ENCODE measurements around the gene VRTN. TPM values are rescaled to one million over a fixed set of nuclear protein-coding genes. Genes with fewer than 3 reads are reported as not detected.

VRTN gene
- total and polyA plus RNA-seq, 2 donors (not counting 1 experiment from before 2014, with no cell fraction given): not detected

DNA sequence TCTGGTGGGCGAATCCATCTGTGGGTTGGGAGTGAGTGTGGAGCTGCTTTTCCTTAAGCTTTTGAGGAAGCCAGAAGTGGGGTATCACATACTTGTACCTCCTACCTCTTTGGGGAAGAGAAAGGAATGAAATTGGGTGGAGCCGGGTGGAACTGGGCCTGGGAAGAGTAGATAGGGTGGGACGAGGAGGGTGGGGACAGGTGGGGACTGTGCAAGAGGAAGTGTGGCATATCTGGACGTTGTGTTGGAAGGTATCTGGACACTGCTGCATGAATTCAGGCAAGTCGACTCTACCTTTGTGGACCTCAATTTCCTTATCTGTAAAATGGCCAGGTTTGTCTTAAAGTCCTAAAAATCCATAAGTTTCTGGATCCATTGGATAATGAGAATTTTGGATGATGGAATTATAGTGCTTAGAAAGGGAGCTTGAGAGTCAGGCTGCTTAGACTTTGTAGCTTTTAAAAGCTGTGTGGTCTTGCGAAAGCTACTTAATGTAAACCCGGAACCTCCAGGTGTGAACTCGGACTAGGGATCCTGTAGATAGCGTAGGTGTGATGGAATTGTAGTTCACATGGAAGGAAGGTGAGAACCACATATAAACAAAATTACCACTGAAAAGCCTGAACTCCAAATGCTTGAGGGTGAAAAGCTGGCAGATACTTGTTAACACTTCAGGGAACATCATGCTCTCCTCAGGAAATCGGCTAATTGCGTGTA is 2.1 kb downstream of the VRTN start:
- Histone ChIP-seq H2AFZ (ENCODE audit: low read length) (no peak overlapping the region), H4K20me1 (ENCODE audit: control insufficient read depth, extremely low read depth, insufficient read depth, low read length) (no peaks in the 10 kb centered on the region), H3K36me3 (ENCODE audit: control insufficient read depth, insufficient read depth, low read length) (no peaks in the 10 kb centered on the region), H3K79me2 (ENCODE audit: control insufficient read depth, insufficient read depth, low read length) (no peaks in the 10 kb centered on the region), H3K27ac (ENCODE audit: insufficient read depth, low read length) (no peak overlapping the region), H3K4me1 (ENCODE audit: control insufficient read depth, extremely low read depth, insufficient read depth, low read length) (no peaks in the 10 kb centered on the region), H3K9ac (ENCODE audit: insufficient read depth, low read length) (no peak overlapping the region), H3K4me2 (ENCODE audit: extremely low read depth, insufficient read depth, low read length) (no peak overlapping the region), H3K4me3 (replicated peaks in 1 of 4; ENCODE audit: control extremely low read depth in 1 of 4, insufficient read depth in 1 of 4, low read depth in 3 of 4, low read length in 4 of 4) (no peak overlapping the region), H3K27me3 (ENCODE audit: control insufficient read depth, insufficient read depth, low read length) (peaks cover 19% of the 10 kb centered on the region), H3K9me3 (ENCODE audit: control insufficient read depth, insufficient read depth, low read depth, low read length) (no peaks in the 10 kb centered on the region)
- no peak for TF ChIP-seq EZH2 (IDR thresholded peaks at IDR 0.05; ENCODE audit: low read length, missing control alignments)
- TF ChIP-seq, protein P1, sequence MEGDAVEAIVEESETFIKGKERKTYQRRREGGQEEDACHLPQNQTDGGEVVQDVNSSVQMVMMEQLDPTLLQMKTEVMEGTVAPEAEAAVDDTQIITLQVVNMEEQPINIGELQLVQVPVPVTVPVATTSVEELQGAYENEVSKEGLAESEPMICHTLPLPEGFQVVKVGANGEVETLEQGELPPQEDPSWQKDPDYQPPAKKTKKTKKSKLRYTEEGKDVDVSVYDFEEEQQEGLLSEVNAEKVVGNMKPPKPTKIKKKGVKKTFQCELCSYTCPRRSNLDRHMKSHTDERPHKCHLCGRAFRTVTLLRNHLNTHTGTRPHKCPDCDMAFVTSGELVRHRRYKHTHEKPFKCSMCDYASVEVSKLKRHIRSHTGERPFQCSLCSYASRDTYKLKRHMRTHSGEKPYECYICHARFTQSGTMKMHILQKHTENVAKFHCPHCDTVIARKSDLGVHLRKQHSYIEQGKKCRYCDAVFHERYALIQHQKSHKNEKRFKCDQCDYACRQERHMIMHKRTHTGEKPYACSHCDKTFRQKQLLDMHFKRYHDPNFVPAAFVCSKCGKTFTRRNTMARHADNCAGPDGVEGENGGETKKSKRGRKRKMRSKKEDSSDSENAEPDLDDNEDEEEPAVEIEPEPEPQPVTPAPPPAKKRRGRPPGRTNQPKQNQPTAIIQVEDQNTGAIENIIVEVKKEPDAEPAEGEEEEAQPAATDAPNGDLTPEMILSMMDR (conservative IDR thresholded peaks at IDR 0.05 in 1 of 2, IDR thresholded peaks at IDR 0.05 in 1 of 2; ENCODE audit: low read depth in 1 of 2, low read length in 2 of 2): no peak
- DNase-seq (ENCODE audit: low read depth in 2 of 2): no peak

DNA sequence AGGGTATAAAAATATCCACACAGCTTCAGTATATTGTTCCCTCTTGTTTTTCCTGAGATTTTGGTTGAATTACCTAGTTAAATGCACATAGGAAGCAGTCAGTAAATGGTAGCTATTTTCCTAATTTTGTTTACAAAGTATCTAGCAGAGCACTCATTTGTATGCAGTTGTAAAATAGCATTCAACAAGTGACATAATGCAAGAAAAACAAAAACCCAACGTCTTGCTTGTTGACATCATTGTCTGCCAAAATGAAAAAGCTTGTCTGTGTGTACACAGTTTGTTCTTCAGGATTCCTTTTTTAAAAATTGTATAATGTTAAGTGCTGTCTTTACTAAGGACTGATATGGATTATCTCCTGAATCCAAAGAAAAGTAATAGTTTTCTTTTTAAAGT is 2.7 kb downstream of the VRTN start:
- no peaks in the 10 kb centered on the region for H4K20me1 ChIP-seq (ENCODE audit: control insufficient read depth, extremely low read depth, insufficient read depth, low read length)
- H3K4me1 ChIP-seq (ENCODE audit: control insufficient read depth, extremely low read depth, insufficient read depth, low read length): no peaks in the 10 kb centered on the region
- no peak overlapping the region for H3K4me2 ChIP-seq (ENCODE audit: extremely low read depth, insufficient read depth, low read length)
- no peak overlapping the region for H3K27ac ChIP-seq (ENCODE audit: insufficient read depth, low read length)
- no peaks in the 10 kb centered on the region for H3K9me3 ChIP-seq (ENCODE audit: control insufficient read depth, insufficient read depth, low read depth, low read length)
- H3K9ac ChIP-seq (ENCODE audit: insufficient read depth, low read length): no peak overlapping the region
- H3K4me3 ChIP-seq (replicated peaks in 1 of 4; ENCODE audit: control extremely low read depth in 1 of 4, insufficient read depth in 1 of 4, low read depth in 3 of 4, low read length in 4 of 4): no peak overlapping the region
- DNase-seq (ENCODE audit: low read depth in 2 of 2): no peak
- no peak for TF ChIP-seq EZH2 (IDR thresholded peaks at IDR 0.05; ENCODE audit: low read length, missing control alignments)
- TF ChIP-seq, protein P1 (conservative IDR thresholded peaks at IDR 0.05 in 1 of 2, IDR thresholded peaks at IDR 0.05 in 1 of 2; ENCODE audit: low read depth in 1 of 2, low read length in 2 of 2): no peak
- H3K36me3 ChIP-seq (ENCODE audit: control insufficient read depth, insufficient read depth, low read length): no peaks in the 10 kb centered on the region
- no peaks in the 10 kb centered on the region for H3K79me2 ChIP-seq (ENCODE audit: control insufficient read depth, insufficient read depth, low read length)
- H2AFZ ChIP-seq (ENCODE audit: low read length): no peak overlapping the region
- H3K27me3 ChIP-seq (ENCODE audit: control insufficient read depth, insufficient read depth, low read length): peaks cover 19% of the 10 kb centered on the region

- no peak overlapping the region for H2AFZ ChIP-seq (ENCODE audit: low read length)
- TF ChIP-seq, protein P1 (conservative IDR thresholded peaks at IDR 0.05 in 1 of 2, IDR thresholded peaks at IDR 0.05 in 1 of 2; ENCODE audit: low read depth in 1 of 2, low read length in 2 of 2): no peak
- TF ChIP-seq EZH2 (IDR thresholded peaks at IDR 0.05; ENCODE audit: low read length, missing control alignments): no peak
- no peaks in the 10 kb centered on the region for H3K36me3 ChIP-seq (ENCODE audit: control insufficient read depth, insufficient read depth, low read length)
- no peak overlapping the region for H3K4me3 ChIP-seq (replicated peaks in 1 of 4; ENCODE audit: control extremely low read depth in 1 of 4, insufficient read depth in 1 of 4, low read depth in 3 of 4, low read length in 4 of 4)
- no peak overlapping the region for H3K9ac ChIP-seq (ENCODE audit: insufficient read depth, low read length)
- no peaks in the 10 kb centered on the region for H3K4me1 ChIP-seq (ENCODE audit: control insufficient read depth, extremely low read depth, insufficient read depth, low read length)
- no peaks in the 10 kb centered on the region for H4K20me1 ChIP-seq (ENCODE audit: control insufficient read depth, extremely low read depth, insufficient read depth, low read length)
- H3K9me3 ChIP-seq (ENCODE audit: control insufficient read depth, insufficient read depth, low read depth, low read length): no peaks in the 10 kb centered on the region
- no peak overlapping the region for H3K4me2 ChIP-seq (ENCODE audit: extremely low read depth, insufficient read depth, low read length)
- H3K27ac ChIP-seq (ENCODE audit: insufficient read depth, low read length): no peak overlapping the region
- no peak for DNase-seq (ENCODE audit: low read depth in 2 of 2)
- no peaks in the 10 kb centered on the region for H3K79me2 ChIP-seq (ENCODE audit: control insufficient read depth, insufficient read depth, low read length)
- H3K27me3 ChIP-seq (ENCODE audit: control insufficient read depth, insufficient read depth, low read length): no peaks in the 10 kb centered on the region
Observed at GRCh38 chr14:74356892-74357575, 8.8 kb downstream of the VRTN start.
